Endothelial cell of umbilical vein (primary cell): Measurements from ENCODE around the gene EMC9.

ENCODE experiments used
- CTCF ChIP-seq, 2 donors: IDR thresholded peaks; 1 replicate in 1 of 2; 2 replicates in 1 of 2; pipeline ENCODE4 v1.5.1; 2011; ENCODE audit warnings: low read length in 2 of 2, mild to moderate bottlenecking in 2 of 2, moderate library complexity in 2 of 2, control low read depth in 1 of 2, inconsistent platforms in 1 of 2, low read depth in 1 of 2; ENCODE audit not compliant: insufficient read depth in 1 of 2; ENCODE audit errors: extremely low read depth in 1 of 2
- EZH2 ChIP-seq: IDR thresholded peaks from 2 replicates; pipeline ENCODE4 v1.6.1; 2012; ENCODE audit warnings: borderline replicate concordance, low read depth, mild to moderate bottlenecking, moderate library complexity, low read length, inconsistent platforms; ENCODE audit not compliant: severe bottlenecking
- FOS ChIP-seq: IDR thresholded peaks from 2 replicates; pipeline ENCODE4 v1.6.1; 2011; ENCODE audit warnings: mild to moderate bottlenecking, low read length, moderate library complexity, borderline replicate concordance; ENCODE audit not compliant: insufficient read depth
- JUN ChIP-seq: IDR thresholded peaks from 2 replicates; pipeline ENCODE4 v1.6.1; 2011; ENCODE audit warnings: borderline replicate concordance, low read depth; ENCODE audit not compliant: insufficient read length, insufficient read depth
- POLR2A ChIP-seq: IDR thresholded peaks from 2 replicates; pipeline ENCODE4 v1.6.1; 2012; ENCODE audit warnings: low read depth, mild to moderate bottlenecking, control low read depth, low read length
- POLR2AphosphoS5 ChIP-seq: IDR thresholded peaks from 2 replicates; pipeline ENCODE4 v1.6.1; 2012; ENCODE audit warnings: low read depth, mild to moderate bottlenecking, control low read depth, low read length, moderate library complexity; ENCODE audit not compliant: insufficient read depth

GRCh38 chr14:24098229-24098926 is 43.0 kb downstream of the EMC9 start:
- TF ChIP-seq CTCF (IDR thresholded peaks at IDR 0.05; ENCODE audit: extremely low read depth in 1 of 2, insufficient read depth in 1 of 2, low read depth in 1 of 2, low read length in 2 of 2): no peak
- TF ChIP-seq POLR2AphosphoS5: no peak
- no peak for TF ChIP-seq EZH2
- no peak for TF ChIP-seq POLR2A
- TF ChIP-seq JUN: no peak
- no peak for TF ChIP-seq FOS
